HepG2 (cell line): ENCODE measurements around the gene MED12. TPM values are rescaled to one million over a fixed set of nuclear protein-coding genes. Genes with fewer than 3 reads are reported as not detected.

Experiments
- CENPX ChIP-seq: sonication (generic); formaldehyde crosslinking; IDR thresholded peaks from 2 replicates; pipeline ENCODE4 v1.9.0; 2021; ENCODE audit warnings: mild to moderate bottlenecking, missing genetic modification reagents, moderate library complexity
- CREBL2 ChIP-seq: sonication (generic); formaldehyde crosslinking; IDR thresholded peaks from 2 replicates; pipeline ENCODE4 v1.8.1; 2023; ENCODE audit warnings: missing genetic modification reagents, mild to moderate bottlenecking, borderline replicate concordance
- DZIP1 ChIP-seq: sonication (generic); formaldehyde crosslinking; IDR thresholded peaks from 2 replicates; pipeline ENCODE4 v1.5.0; 2020; ENCODE audit warnings: mild to moderate bottlenecking, missing genetic modification reagents
- FOXP1 ChIP-seq, 2 experiments: fragments of 450-650 bp in 1 of 2; IDR thresholded peaks; 2 replicates each; pipeline ENCODE4 v1.6.1; 2017 to 2018; ENCODE audit warnings: antibody characterized with exemption in 1 of 2
- GFI1 ChIP-seq: sonication (generic); formaldehyde crosslinking; IDR thresholded peaks from 2 replicates; pipeline ENCODE4 v1.5.0; 2020; ENCODE audit warnings: missing genetic modification reagents, mild to moderate bottlenecking, borderline replicate concordance
- HDAC1 ChIP-seq: sonication (generic); formaldehyde crosslinking; IDR thresholded peaks from 2 replicates; pipeline ENCODE4 v1.5.1; 2020; ENCODE audit warnings: mild to moderate bottlenecking, missing genetic modification reagents
- ISX ChIP-seq: sonication (generic); formaldehyde crosslinking; conservative IDR thresholded peaks from 2 replicates; pipeline ENCODE4 v1.5.0; 2020; ENCODE audit warnings: missing genetic modification reagents
- LRRFIP1 ChIP-seq: sonication (generic); formaldehyde crosslinking; conservative IDR thresholded peaks from 2 replicates; pipeline ENCODE4 v1.4.0; 2020; ENCODE audit warnings: missing genetic modification reagents
- RORA ChIP-seq: sonication (generic); formaldehyde crosslinking; IDR thresholded peaks from 2 replicates; pipeline ENCODE4 v1.5.0; 2020; ENCODE audit warnings: mild to moderate bottlenecking, missing genetic modification reagents, moderate library complexity
- SALL2 ChIP-seq: sonication (generic); formaldehyde crosslinking; IDR thresholded peaks from 2 replicates; pipeline ENCODE4 v1.8.1; 2023; ENCODE audit warnings: mild to moderate bottlenecking, missing genetic modification reagents, inconsistent platforms
- SOX6 ChIP-seq, 2 experiments: fragments of 450-650 bp in 1 of 2; sonication (generic) in 1 of 2; formaldehyde crosslinking in 1 of 2; IDR thresholded peaks; 2 replicates each; pipeline versions ENCODE4 v1.4.0 to v1.6.1; 2017 to 2020; ENCODE audit warnings: antibody characterized with exemption in 1 of 2, mild to moderate bottlenecking in 1 of 2, missing genetic modification reagents in 1 of 2
- TFDP2 ChIP-seq: sonication (generic); formaldehyde crosslinking; IDR thresholded peaks from 2 replicates; pipeline ENCODE4 v1.4.0; 2020; ENCODE audit warnings: missing genetic modification reagents
- ZEB1 ChIP-seq: IDR thresholded peaks from 2 replicates; pipeline ENCODE4 v1.6.1; 2012; ENCODE audit warnings: mild to moderate bottlenecking, low read depth, inconsistent platforms; ENCODE audit not compliant: insufficient replicate concordance
- ZNF138 ChIP-seq: sonication (generic); formaldehyde crosslinking; IDR thresholded peaks from 2 replicates; pipeline ENCODE4 v1.5.0; 2020; ENCODE audit warnings: mild to moderate bottlenecking, low read depth, missing genetic modification reagents
- ZNF274 ChIP-seq: sonication (generic); formaldehyde crosslinking; IDR thresholded peaks from 2 replicates; pipeline ENCODE4 v1.5.1; 2020; ENCODE audit warnings: mild to moderate bottlenecking, missing genetic modification reagents
- ZNF3 ChIP-seq: IDR thresholded peaks from 2 replicates; pipeline ENCODE4 v1.7.0; 2017; ENCODE audit warnings: inconsistent platforms
- ZNF432 ChIP-seq: sonication (generic); formaldehyde crosslinking; IDR thresholded peaks from 2 replicates; pipeline ENCODE4 v1.5.0; 2020; ENCODE audit warnings: missing genetic modification reagents, mild to moderate bottlenecking, borderline replicate concordance
- ZNF484 ChIP-seq: sonication (generic); formaldehyde crosslinking; IDR thresholded peaks from 2 replicates; pipeline ENCODE4 v1.5.1; 2020; ENCODE audit warnings: mild to moderate bottlenecking, low read depth, missing genetic modification reagents, borderline replicate concordance
- ZNF567 ChIP-seq: sonication (generic); formaldehyde crosslinking; IDR thresholded peaks from 2 replicates; pipeline ENCODE4 v1.8.1; 2023; ENCODE audit warnings: mild to moderate bottlenecking, missing genetic modification reagents, borderline replicate concordance
- ZNF615 ChIP-seq: sonication (generic); formaldehyde crosslinking; IDR thresholded peaks from 2 replicates; pipeline ENCODE4 v1.5.0; 2020; ENCODE audit warnings: mild to moderate bottlenecking, missing genetic modification reagents, borderline replicate concordance
- ZSCAN20 ChIP-seq: sonication (generic); formaldehyde crosslinking; IDR thresholded peaks from 2 replicates; pipeline ENCODE4 v1.4.0; 2020; ENCODE audit warnings: missing genetic modification reagents, mild to moderate bottlenecking, borderline replicate concordance
- polyA plus RNA-seq, 8 experiments: library from polyadenylated mRNA; depleted of rRNA in 3 of 8; stranded (reverse) in 7 of 8; unstranded in 1 of 8; fragments of >200 nt; fragmentation: Illumina TruSeq in 4 of 8; extraction: Trizol in 4 of 8; gene quantifications; 2 replicates each; pipeline versions ENCODE4 v1.2.1 to v1.2.3, GENCODE V29; 2011 to 2016; ENCODE audit warnings: low read depth in 4 of 8, missing spikeins in 1 of 8, mixed read lengths in 1 of 8; ENCODE audit not compliant: insufficient read depth in 1 of 8
- total RNA-seq, 5 experiments: library from RNA; depleted of rRNA; stranded (reverse); fragments of >200 nt; fragmentation: Illumina TruSeq; extraction: Trizol; gene quantifications; 2 replicates each; pipeline ENCODE4 v1.2.3, GENCODE V29; 2016; ENCODE audit warnings: low read depth in 1 of 5
- TF ChIP-seq, protein P1 (sequence below): IDR thresholded peaks from 2 replicates; pipeline ENCODE4 v1.6.1; 2016
- TF ChIP-seq, protein P2 (sequence below): sonication (generic); formaldehyde crosslinking; IDR thresholded peaks from 2 replicates; pipeline ENCODE4 v1.4.0; 2020; ENCODE audit warnings: mild to moderate bottlenecking, missing genetic modification reagents

The MED12 gene
- total and polyA plus RNA-seq, 2 of the 13 experiments (the other 11 are each of a cell fraction or from before 2014, with no cell fraction given): 9.4 to 15.0 TPM

DNA sequence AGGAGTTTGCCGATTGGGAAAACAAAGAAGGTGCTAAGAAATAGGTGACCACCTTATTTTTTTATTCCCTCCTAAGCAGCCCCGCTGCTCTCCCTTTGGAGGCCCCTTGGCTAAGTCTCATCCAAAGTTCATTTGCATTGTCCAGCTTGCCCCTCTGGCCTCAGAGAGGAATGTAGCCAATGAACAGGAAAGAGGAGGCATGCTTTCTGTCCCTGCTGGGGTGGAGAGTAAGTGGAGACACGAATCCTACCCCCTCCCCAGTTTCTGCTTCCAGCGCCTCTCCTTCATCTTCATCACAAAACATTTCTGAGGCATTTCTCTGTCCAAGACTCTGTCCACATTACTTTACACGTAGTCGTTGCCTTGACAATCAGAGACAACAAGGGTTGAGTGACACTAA is 64.9 kb downstream of the MED12 start (continued):
- TF ChIP-seq, protein P1, sequence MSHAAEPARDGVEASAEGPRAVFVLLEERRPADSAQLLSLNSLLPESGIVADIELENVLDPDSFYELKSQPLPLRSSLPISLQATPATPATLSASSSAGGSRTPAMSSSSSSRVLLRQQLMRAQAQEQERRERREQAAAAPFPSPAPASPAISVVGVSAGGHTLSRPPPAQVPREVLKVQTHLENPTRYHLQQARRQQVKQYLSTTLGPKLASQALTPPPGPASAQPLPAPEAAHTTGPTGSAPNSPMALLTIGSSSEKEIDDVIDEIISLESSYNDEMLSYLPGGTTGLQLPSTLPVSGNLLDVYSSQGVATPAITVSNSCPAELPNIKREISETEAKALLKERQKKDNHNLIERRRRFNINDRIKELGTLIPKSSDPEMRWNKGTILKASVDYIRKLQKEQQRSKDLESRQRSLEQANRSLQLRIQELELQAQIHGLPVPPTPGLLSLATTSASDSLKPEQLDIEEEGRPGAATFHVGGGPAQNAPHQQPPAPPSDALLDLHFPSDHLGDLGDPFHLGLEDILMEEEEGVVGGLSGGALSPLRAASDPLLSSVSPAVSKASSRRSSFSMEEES: no peak
- TF ChIP-seq CREBL2 (CRISPR knock-in tag) (no peak), ZNF274 (CRISPR knock-in tag) (no peak), ZNF615 (CRISPR knock-in tag) (no peak), ZNF484 (no peak), TFDP2 (CRISPR knock-in tag) (no peak), SOX6 (IDR thresholded peaks at IDR 0.05) (no peak), SOX6 (CRISPR knock-in tag; IDR thresholded peaks at IDR 0.05) (peak; percentile 64), ZNF567 (no peak), DZIP1 (CRISPR knock-in tag) (no peak), ZNF3 (CRISPR knock-in tag) (no peak), ZEB1 (no peak), LRRFIP1 (no peak), FOXP1 (IDR thresholded peaks at IDR 0.05) (no peak), FOXP1 (CRISPR knock-in tag; IDR thresholded peaks at IDR 0.05) (no peak), ZNF138 (CRISPR knock-in tag) (no peak), SALL2 (CRISPR knock-in tag) (no peak), HDAC1 (CRISPR knock-in tag) (no peak), ZSCAN20 (CRISPR knock-in tag) (no peak), ZNF432 (CRISPR knock-in tag) (no peak), CENPX (no peak), RORA (CRISPR knock-in tag) (no peak), GFI1 (CRISPR knock-in tag) (no peak), ISX (CRISPR knock-in tag) (no peak)
- TF ChIP-seq, protein P2, sequence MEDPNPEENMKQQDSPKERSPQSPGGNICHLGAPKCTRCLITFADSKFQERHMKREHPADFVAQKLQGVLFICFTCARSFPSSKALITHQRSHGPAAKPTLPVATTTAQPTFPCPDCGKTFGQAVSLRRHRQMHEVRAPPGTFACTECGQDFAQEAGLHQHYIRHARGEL (CRISPR knock-in tag): no peak
